LNCAP (cell line): ENCODE measurements around the gene C11orf86.

Experiments used
- TF ChIP-seq, protein P1 (sequence below): fragments of 450-650 bp; IDR thresholded peaks from 2 replicates; pipeline ENCODE4 v1.5.1; 2017; ENCODE audit warnings: mild to moderate bottlenecking

C11orf86 gene

DNA sequence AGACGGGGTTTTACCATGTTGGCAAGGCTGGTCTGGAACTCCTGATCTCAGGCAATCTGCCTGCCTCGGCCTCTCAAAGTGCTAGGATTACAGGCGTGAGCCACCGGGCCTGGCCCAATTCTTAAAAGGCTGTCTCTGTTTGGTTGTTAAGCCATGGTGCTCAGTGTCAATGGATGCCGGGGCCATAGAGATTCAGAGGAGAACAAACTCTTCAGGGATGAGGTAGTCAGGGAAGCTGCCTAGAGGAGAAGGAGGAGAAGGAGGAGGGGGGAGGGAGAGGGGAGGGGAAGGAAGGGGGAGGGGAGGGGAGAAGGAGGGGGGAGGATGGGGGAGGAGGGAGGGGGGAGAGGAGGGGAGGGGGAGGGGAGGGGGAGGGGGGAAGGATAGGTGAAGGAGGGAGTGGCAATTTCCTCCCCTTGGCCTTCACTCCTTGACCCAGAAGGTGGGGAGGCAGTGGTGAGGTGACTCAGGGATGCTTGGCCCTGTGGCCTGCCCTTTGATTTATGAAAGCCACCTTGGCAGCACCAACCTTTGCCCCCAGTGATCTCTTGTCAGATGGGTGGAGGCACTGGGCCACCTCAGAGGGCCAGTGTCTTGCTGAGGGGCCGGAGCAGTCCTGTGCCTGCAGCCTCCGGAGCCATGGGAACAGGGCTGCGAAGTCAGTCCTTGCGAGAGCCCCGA is at the start of gene C11orf86:
C11orf86 (plus strand) TSS at position 581 of the 681 bp plus-strand sequence; CDS start at position 640, 59 bp downstream.
- TF ChIP-seq, protein P1, sequence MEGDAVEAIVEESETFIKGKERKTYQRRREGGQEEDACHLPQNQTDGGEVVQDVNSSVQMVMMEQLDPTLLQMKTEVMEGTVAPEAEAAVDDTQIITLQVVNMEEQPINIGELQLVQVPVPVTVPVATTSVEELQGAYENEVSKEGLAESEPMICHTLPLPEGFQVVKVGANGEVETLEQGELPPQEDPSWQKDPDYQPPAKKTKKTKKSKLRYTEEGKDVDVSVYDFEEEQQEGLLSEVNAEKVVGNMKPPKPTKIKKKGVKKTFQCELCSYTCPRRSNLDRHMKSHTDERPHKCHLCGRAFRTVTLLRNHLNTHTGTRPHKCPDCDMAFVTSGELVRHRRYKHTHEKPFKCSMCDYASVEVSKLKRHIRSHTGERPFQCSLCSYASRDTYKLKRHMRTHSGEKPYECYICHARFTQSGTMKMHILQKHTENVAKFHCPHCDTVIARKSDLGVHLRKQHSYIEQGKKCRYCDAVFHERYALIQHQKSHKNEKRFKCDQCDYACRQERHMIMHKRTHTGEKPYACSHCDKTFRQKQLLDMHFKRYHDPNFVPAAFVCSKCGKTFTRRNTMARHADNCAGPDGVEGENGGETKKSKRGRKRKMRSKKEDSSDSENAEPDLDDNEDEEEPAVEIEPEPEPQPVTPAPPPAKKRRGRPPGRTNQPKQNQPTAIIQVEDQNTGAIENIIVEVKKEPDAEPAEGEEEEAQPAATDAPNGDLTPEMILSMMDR: no peak

- TF ChIP-seq, protein P1: no peak
Measured at GRCh38 chr11:66929753-66930152, 45.4 kb upstream of the C11orf86 start.

DNA sequence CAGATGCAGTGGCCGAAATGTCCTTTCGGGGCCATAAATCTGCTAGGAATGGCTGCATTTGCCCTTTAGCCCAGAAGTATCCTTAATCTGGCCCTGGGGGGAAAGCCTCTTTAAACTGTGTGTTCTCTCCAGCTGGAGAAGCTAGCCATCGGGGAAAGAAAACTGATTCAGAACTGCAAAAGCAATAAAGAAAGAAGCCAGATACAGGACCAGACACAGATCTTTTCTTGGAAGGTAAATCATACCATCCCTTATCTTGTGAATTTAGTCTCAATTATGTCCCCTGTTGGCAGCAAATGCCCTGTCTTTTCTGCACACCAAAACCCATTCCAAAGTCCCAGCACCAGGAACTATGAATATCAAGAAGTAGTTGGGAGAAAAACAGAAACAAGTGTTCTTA is 42.6 kb upstream of the C11orf86 start:
- TF ChIP-seq, protein P1: no peak

DNA sequence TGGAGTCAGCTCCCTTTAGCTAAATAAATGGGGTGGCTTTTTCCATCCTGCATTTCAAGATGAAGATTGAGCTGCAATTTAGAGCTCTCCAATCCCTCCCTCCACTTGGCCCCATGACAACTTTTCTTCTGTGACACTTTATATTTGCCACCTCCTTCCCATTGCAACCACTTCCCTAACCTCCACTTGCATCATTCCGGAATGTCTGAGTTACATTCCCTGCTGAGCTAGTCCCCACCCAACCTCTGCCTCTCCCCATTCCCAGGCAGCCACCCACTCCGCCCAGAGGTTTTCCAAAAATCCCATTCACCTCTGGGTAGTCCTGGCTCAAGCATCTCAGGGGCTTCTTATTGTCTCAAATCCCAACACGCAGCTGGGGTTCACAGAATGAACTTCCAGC is 41.6 kb upstream of the C11orf86 start:
- TF ChIP-seq, protein P1: no peak

DNA sequence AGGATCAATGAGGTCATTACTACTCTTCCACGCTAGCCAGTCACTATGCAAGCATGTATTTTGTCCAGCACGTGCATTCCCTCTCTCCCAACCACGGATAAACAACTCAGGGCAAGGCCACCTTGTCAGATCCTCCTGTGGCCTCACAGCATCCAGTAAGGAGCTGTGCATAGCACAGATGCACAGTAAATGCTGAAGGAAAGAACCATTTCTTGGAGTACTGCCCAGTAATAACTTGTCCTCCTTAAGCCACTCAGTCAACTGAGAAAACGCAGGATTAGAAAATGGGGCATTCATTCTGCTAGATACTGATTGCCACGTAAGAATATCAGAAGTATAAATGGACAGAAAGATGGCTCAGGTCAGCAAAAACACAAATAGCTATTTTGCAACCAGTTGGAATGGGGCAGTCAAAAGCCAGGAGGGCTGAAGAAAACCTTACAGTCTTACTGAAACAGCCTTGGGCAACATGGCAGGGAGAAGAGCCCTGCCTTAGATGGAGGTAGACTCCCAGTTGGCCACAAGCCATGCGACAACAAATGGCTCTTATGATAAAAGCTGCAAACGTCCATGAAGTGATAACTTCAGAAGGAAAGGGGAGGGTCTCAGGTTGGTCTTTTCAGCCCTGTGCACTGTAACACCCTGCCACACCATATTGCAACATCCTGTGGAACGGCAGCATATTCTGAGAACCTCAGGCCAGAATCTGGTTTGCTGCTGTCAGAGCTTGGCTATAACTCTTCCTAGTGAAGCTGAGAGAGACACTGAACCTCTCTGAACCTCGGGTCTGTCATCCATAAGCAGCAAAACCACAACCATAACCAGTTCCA is 39.9 kb upstream of the C11orf86 start:
- TF ChIP-seq, protein P1: no peak

GRCh38 chr11:66936311-66936711 is 38.8 kb upstream of the C11orf86 start:
- TF ChIP-seq, protein P1: no peak

DNA sequence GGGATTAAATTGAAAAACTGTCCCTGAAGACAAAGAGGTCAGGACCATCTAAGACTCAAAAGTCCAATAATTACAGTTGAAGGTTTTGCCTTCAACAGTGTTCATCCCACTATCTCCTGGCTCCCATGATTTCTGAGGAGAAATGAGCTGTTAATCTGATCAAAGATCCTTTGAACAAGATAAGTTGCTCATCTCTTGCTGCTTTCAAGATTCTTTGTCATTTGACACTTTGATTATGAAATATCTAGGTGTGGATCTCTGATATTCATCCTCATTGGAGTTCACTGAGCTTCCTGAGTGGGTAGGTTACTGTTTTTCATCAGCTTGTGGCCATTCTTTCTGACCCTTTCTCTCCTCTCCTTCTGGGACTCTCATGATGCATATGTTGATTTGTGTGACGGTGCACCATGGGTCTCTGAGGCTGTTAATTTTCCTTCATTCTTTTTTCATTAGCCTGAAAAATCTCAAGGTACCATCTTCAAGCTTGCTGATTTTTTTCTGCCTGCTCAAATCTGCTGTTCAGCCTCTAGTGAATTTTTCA is 37.8 kb upstream of the C11orf86 start:
- TF ChIP-seq, protein P1: no peak
